WTC11 (cell line): ENCODE measurements around the gene ATXN10. TPM values are rescaled to one million over a fixed set of nuclear protein-coding genes. Genes with fewer than 3 reads are reported as not detected.

Source experiments
- ATAC-seq: fragments of 200-7000 bp; cut with Tn5 transposase; 2 replicates; pipeline ENCODE4 v1.10.0; 2021; ENCODE audit warnings: mild to moderate bottlenecking, moderate library complexity
- CTCF ChIA-PET: fragments of 300-600 bp; sonication (Branson Sonifier 250); formaldehyde crosslinking; loops from one replicate; lab custom pipeline; 2021; ENCODE audit warnings: antibody characterized with exemption; lab: Charles Lee
- POLR2A ChIA-PET: fragments of 350-600 bp; sonication (Branson Sonifier 250); formaldehyde crosslinking; loops from one replicate; lab custom pipeline; 2021; ENCODE audit warnings: antibody characterized with exemption; lab: Charles Lee
- DNase-seq: peaks from one replicate; pipeline ENCODE4 v3.0.0; 2021; ENCODE audit warnings: low spot score
- H3K27ac Mint-ChIP-seq: 2 replicates; pipeline ENCODE4 v1.8.0; 2021; ENCODE audit warnings: mixed read lengths
- H3K27me3 Mint-ChIP-seq: 2 replicates; pipeline ENCODE4 v1.8.0; 2021; ENCODE audit warnings: low read depth, mild to moderate bottlenecking, moderate library complexity, mixed read lengths
- H3K36me3 Mint-ChIP-seq: 2 replicates; pipeline ENCODE4 v1.8.0; 2021; ENCODE audit warnings: mixed read lengths
- H3K4me1 Mint-ChIP-seq: 2 replicates; pipeline ENCODE4 v1.8.0; 2022; ENCODE audit warnings: mixed read lengths
- H3K4me3 Mint-ChIP-seq: 2 replicates; pipeline ENCODE4 v1.8.0; 2021; ENCODE audit warnings: mild to moderate bottlenecking, moderate library complexity, mixed read lengths
- H3K9me3 Mint-ChIP-seq: 2 replicates; pipeline ENCODE4 v1.8.0; 2021; ENCODE audit warnings: mixed read lengths
- ATF1 ChIP-seq: sonication (generic); formaldehyde crosslinking; IDR thresholded peaks from 2 replicates; pipeline ENCODE4 v1.8.1; 2023; ENCODE audit warnings: mild to moderate bottlenecking, moderate library complexity, missing genetic modification reagents
- CDX4 ChIP-seq: fragments of 250-450 bp; sonication (Bioruptor Pico); IDR thresholded peaks from 2 replicates; pipeline ENCODE4 v1.9.0; 2021; ENCODE audit warnings: moderate library complexity, mild to moderate bottlenecking, inconsistent platforms, borderline replicate concordance
- CREB1 ChIP-seq: sonication (generic); formaldehyde crosslinking; IDR thresholded peaks from 2 replicates; pipeline ENCODE4 v1.8.0; 2023; ENCODE audit warnings: mild to moderate bottlenecking, missing genetic modification reagents
- IRF2 ChIP-seq: sonication (generic); formaldehyde crosslinking; IDR thresholded peaks from 2 replicates; pipeline ENCODE4 v1.8.0; 2022; ENCODE audit warnings: low read depth, missing genetic modification reagents, borderline replicate concordance
- KAT7 ChIP-seq: sonication (generic); formaldehyde crosslinking; IDR thresholded peaks from 2 replicates; pipeline ENCODE4 v1.8.1; 2023; ENCODE audit warnings: missing genetic modification reagents, mild to moderate bottlenecking, borderline replicate concordance
- MYBL2 ChIP-seq: sonication (generic); formaldehyde crosslinking; IDR thresholded peaks from 2 replicates; pipeline ENCODE4 v1.8.1; 2023; ENCODE audit warnings: mild to moderate bottlenecking, moderate library complexity, missing genetic modification reagents
- NFE2L1 ChIP-seq: sonication (generic); formaldehyde crosslinking; IDR thresholded peaks from 2 replicates; pipeline ENCODE4 v1.8.1; 2023; ENCODE audit warnings: missing genetic modification reagents
- NFYB ChIP-seq: sonication (generic); formaldehyde crosslinking; conservative IDR thresholded peaks from 2 replicates; pipeline ENCODE4 v1.8.0; 2022; ENCODE audit warnings: low read depth, missing genetic modification reagents
- USF1 ChIP-seq: sonication (generic); formaldehyde crosslinking; IDR thresholded peaks from 2 replicates; pipeline ENCODE4 v1.8.0; 2022; ENCODE audit warnings: mild to moderate bottlenecking, missing genetic modification reagents
- USF2 ChIP-seq: sonication (generic); formaldehyde crosslinking; IDR thresholded peaks from 2 replicates; pipeline ENCODE4 v1.8.1; 2023; ENCODE audit warnings: mild to moderate bottlenecking, missing genetic modification reagents, moderate library complexity
- ZNF121 ChIP-seq: sonication (generic); formaldehyde crosslinking; IDR thresholded peaks from 2 replicates; pipeline ENCODE4 v1.8.0; 2023; ENCODE audit warnings: missing genetic modification reagents
- ZNF219 ChIP-seq: sonication (generic); formaldehyde crosslinking; IDR thresholded peaks from 2 replicates; pipeline ENCODE4 v1.8.0; 2023; ENCODE audit warnings: missing genetic modification reagents, mild to moderate bottlenecking, borderline replicate concordance
- ZNF281 ChIP-seq: sonication (generic); formaldehyde crosslinking; IDR thresholded peaks from 2 replicates; pipeline ENCODE4 v1.8.0; 2023; ENCODE audit warnings: mild to moderate bottlenecking, missing genetic modification reagents
- ZNF416 ChIP-seq: fragments of 250-450 bp; sonication (Bioruptor Pico); IDR thresholded peaks from 2 replicates; pipeline ENCODE4 v1.9.0; 2021; ENCODE audit warnings: mild to moderate bottlenecking, inconsistent platforms
- ZNF671 ChIP-seq: fragments of 250-450 bp; sonication (Bioruptor Pico); IDR thresholded peaks from 2 replicates; pipeline ENCODE4 v1.8.0; 2021; ENCODE audit warnings: mild to moderate bottlenecking
- ZSCAN18 ChIP-seq: fragments of 250-450 bp; sonication (Bioruptor Pico); IDR thresholded peaks from 2 replicates; pipeline ENCODE4 v2.1.2; 2022; ENCODE audit warnings: mild to moderate bottlenecking, moderate library complexity
- total RNA-seq: library from RNA; stranded (reverse); gene quantifications from 3 replicates; pipeline ENCODE4 v1.2.3, GENCODE V29; 2021

ATXN10 gene
- total RNA-seq, 1 experiment from 2014 or later: 185 TPM

- no peak for DNase-seq
- 0 out of 2 replicates have a peak, but pooled peaks cover 4% of the 10 kb centered on the region for H3K4me1 Mint-ChIP-seq
Measured at GRCh38 chr22:45707605-45708004, 36.0 kb downstream of the ATXN10 start.

GRCh38 chr22:45708145-45708544, 36.5 kb downstream of the ATXN10 start:
- H3K27me3 Mint-ChIP-seq: no peaks in the 10 kb centered on the region
- H3K4me3 Mint-ChIP-seq: no peak overlapping the region
- 0 out of 2 replicates have a peak, but pooled peaks cover 4% of the 10 kb centered on the region for H3K4me1 Mint-ChIP-seq
- H3K27ac Mint-ChIP-seq: peak overlapping the region; percentile 82
- ChIA-PET CTCF (no interaction called here), POLR2A (no interaction called here)
- TF ChIP-seq USF1 (CRISPR knock-in tag) (no peak), ZNF219 (CRISPR knock-in tag) (no peak)
- ATAC-seq (no peak), DNase-seq (no peak)
- H3K9me3 Mint-ChIP-seq: no peaks in the 10 kb centered on the region
- H3K36me3 Mint-ChIP-seq: peaks cover 24% of the 10 kb centered on the region

More at GRCh38 chr22:45707605-45708004, 36.0 kb downstream of the ATXN10 start:
- Mint-ChIP-seq H3K4me3 (no peak overlapping the region), H3K36me3 (peaks cover 27% of the 10 kb centered on the region), H3K27me3 (no peaks in the 10 kb centered on the region), H3K27ac (peak overlapping the region; percentile 82; the same call in 1 of the 2 replicates), H3K9me3 (no peaks in the 10 kb centered on the region)
- TF ChIP-seq CREB1 (no peak), KAT7 (CRISPR knock-in tag) (no peak), CDX4 (CRISPR knock-in tag) (no peak), USF2 (no peak), ATF1 (CRISPR knock-in tag) (no peak), NFE2L1 (CRISPR knock-in tag) (no peak), MYBL2 (CRISPR knock-in tag) (no peak), ZNF671 (no peak)
- ChIA-PET CTCF (no interaction called here), POLR2A (no interaction called here)
- no peak for ATAC-seq

- H3K4me1 Mint-ChIP-seq: no peaks in the 10 kb centered on the region
- CTCF ChIA-PET: no interaction called here
- peaks cover 16% of the 10 kb centered on the region for H3K36me3 Mint-ChIP-seq
- no peak for DNase-seq
- peak overlapping the region; percentile 10; the same call in 1 of the 2 replicates for H3K27ac Mint-ChIP-seq
- ATAC-seq: no peak
- TF ChIP-seq ZNF121 (CRISPR knock-in tag) (no peak), ZNF416 (no peak), ZNF281 (CRISPR knock-in tag) (no peak), ZSCAN18 (CRISPR knock-in tag) (no peak), NFYB (CRISPR knock-in tag) (no peak), IRF2 (CRISPR knock-in tag) (no peak)
- no peak overlapping the region for H3K4me3 Mint-ChIP-seq
- no peaks in the 10 kb centered on the region for H3K9me3 Mint-ChIP-seq
- H3K27me3 Mint-ChIP-seq: no peaks in the 10 kb centered on the region
- POLR2A ChIA-PET: no interaction called here
Measured at GRCh38 chr22:45709060-45709739, 37.6 kb downstream of the ATXN10 start.
